HG03520 (cell line): ENCODE data around the gene ACTN1.

ENCODE experiments used
- ATAC-seq: cut with Tn5 transposase; IDR thresholded peaks from one replicate; pipeline ENCODE4 v1.9.1; 2021; ENCODE audit warnings: mild to moderate bottlenecking, moderate library complexity; ENCODE audit not compliant: unreplicated experiment

ACTN1 gene

GRCh38 chr14:68921049-68921448 is 58.1 kb downstream of the ACTN1 start:
- no peak for ATAC-seq

GRCh38 chr14:68919129-68919927 is 59.8 kb downstream of the ACTN1 start:
- no peak for ATAC-seq

- no peak for ATAC-seq
Measured at GRCh38 chr14:68918612-68919011, 60.5 kb downstream of the ACTN1 start.

- no peak for ATAC-seq
Measured at GRCh38 chr14:68916358-68916941, 62.7 kb downstream of the ACTN1 start.

- ATAC-seq = no peak
Measured at GRCh38 chr14:68913516-68913915, 65.6 kb downstream of the ACTN1 start.

GRCh38 chr14:68911594-68912227 is 67.4 kb downstream of the ACTN1 start:
- ATAC-seq = peak; percentile 58

GRCh38 chr14:68910540-68910939 is 68.6 kb downstream of the ACTN1 start:
- no peak for ATAC-seq

- ATAC-seq = no peak
Measured at GRCh38 chr14:68908803-68909202, 70.3 kb downstream of the ACTN1 start.

- no peak for ATAC-seq
Measured at GRCh38 chr14:68908201-68908600, 70.9 kb downstream of the ACTN1 start.

- ATAC-seq = no peak
Measured at GRCh38 chr14:68906439-68906838, 72.7 kb downstream of the ACTN1 start.

- no peak for ATAC-seq
Measured at GRCh38 chr14:68905107-68905895, 73.8 kb downstream of the ACTN1 start.

- no peak for ATAC-seq
Measured at GRCh38 chr14:68902357-68902756, 76.7 kb downstream of the ACTN1 start.

- ATAC-seq = no peak
Measured at GRCh38 chr14:68899033-68899603, 80.0 kb downstream of the ACTN1 start.

GRCh38 chr14:68898248-68899032 is 80.7 kb downstream of the ACTN1 start:
- no peak for ATAC-seq

- no peak for ATAC-seq
Measured at GRCh38 chr14:68897559-68898155, 81.4 kb downstream of the ACTN1 start.

- no peak for ATAC-seq
Measured at GRCh38 chr14:68896132-68896531, 83.0 kb downstream of the ACTN1 start.

GRCh38 chr14:68894802-68895703 is 84.0 kb downstream of the ACTN1 start:
- ATAC-seq = no peak

- ATAC-seq = no peak
Measured at GRCh38 chr14:68894123-68894522, 85.0 kb downstream of the ACTN1 start.

- ATAC-seq = no peak
Measured at GRCh38 chr14:68893566-68893965, 85.5 kb downstream of the ACTN1 start.
